ENCODE results near the gene SLC48A1.
"Not testable (repeated sequence)": the region's sequence is repeated elsewhere in the genome, so short reads cannot be mapped to it uniquely, and the experiment has no call there.

The SLC48A1 gene

GRCh38 chr12:47795121-47795813 lies 22.2 kb downstream of the SLC48A1 start:
- no peak for DNase-seq

GRCh38 chr12:47795814-47796411 lies 22.9 kb downstream of the SLC48A1 start:
- no peak for DNase-seq

DNA sequence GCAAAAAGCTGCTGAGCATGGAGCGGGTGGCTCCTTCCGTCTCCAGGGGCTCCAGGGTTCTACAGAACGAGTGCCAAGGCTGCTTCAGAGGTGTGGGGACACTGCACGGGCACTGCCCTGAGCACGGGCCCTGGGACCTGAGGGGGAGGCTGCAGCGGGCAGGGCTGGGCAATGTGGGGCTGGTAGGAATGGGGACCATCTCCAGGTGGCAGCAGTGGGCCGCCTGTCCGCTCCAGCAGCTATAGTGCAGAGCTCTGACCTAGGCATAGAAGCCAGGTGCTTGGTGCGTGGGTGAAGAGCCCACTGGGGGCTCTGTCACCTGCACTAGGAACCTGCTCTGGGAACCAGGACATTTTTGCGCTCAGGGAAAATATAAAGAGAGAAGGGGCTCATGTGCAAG lies 24.4 kb downstream of the SLC48A1 start:
- DNase-seq: peak; percentile 37

GRCh38 chr12:47798382-47798948 lies 25.4 kb downstream of the SLC48A1 start:
- DNase-seq: no peak

GRCh38 chr12:47799357-47799955 lies 26.4 kb downstream of the SLC48A1 start:
- no peak for DNase-seq

- no peak for DNase-seq
These were observed 27.5 kb downstream of the SLC48A1 start for GRCh38 chr12:47800582-47800981.

GRCh38 chr12:47801170-47801903 lies 28.3 kb downstream of the SLC48A1 start:
- no peak for DNase-seq

DNA sequence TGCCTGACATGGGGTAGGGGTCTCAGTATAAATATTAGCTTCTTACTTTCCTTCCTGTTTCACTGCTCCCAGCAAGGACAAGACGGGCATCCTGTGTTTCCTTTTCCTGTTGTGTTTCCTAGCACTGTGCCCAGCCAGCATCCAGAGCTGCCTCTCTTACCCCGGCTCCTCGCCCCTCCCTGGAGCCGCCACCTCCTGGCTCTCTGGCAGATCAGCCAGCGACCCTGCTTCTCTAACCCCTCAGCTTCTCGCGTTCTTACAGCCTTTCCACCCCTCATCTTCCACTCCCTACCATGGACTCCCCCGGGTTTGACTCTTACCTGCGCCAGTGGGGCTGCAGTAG lies 28.8 kb downstream of the SLC48A1 start:
- DNase-seq: no peak

DNA sequence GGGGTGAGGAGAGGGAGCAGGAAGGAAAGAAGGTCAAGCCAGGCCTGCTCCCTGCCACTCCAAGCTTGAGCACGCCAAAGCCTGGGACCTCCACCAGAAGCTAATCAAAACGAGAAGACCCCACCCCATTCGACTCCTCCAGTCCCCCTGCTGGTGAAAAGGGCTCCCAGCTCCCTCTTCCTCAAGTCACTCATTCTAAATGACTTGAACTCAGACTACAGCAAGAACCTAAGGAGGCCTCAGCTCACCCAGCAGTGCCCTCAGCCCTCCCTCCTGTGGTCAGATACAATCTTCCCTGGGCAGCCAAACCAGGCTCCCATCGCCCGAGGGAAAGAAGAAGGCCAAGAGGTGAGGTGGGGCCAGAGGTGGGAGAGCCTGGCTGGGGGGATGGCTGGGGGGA lies 29.3 kb downstream of the SLC48A1 start:
- no peak for DNase-seq

DNA sequence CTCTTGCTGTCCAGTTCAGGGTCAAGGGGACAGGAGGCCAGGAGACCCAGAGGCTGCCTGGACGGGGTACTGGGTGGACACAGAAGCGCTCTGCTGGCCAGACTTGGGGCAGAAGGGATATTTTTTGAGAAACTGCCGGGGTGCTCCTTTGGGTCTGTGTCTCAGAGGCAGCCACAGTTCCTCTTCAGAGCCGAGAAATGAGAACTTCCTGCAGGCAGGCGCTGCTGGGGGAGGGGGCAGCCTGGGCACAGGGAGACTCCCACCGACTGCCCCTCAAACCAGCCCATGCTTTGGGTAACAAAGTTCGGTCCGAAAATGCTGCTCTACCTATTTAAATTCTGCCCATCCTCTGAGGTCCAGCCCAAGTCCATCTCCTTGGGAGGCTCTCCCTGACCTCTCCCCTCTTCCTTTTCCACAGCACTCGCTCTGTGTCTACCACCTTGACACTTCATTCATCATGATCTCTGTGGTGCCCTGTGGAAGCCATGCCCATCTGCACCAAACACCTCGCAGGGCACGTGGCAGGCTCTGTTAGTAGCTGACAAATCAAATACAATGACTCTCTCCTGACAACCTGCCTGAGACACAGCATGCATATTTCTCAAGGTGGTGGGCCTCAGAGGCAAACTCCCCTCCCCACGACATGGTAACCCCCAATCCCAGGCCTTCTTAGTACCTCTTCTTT lies 30.3 kb downstream of the SLC48A1 start:
- DNase-seq: no peak

DNA sequence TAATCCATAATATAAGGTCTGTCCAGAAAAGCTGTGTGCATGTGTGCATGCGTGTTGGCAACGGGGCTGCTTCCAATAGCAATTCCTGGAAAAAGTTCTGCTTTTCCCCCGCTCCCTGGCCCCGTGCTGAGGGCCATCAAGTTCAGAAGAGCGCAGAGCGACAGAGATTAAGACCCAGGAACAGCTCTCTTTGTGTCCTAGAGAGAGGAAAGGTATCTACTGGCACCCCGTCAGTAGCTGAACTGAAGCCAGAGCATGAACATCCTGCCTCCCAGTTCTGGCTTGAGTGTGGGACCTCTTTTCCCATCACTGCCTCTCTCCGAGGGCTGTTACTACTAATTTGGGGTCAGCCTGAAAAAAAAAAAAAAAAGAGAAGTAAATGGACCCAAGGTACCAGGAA lies 31.1 kb downstream of the SLC48A1 start:
- no peak for DNase-seq

DNA sequence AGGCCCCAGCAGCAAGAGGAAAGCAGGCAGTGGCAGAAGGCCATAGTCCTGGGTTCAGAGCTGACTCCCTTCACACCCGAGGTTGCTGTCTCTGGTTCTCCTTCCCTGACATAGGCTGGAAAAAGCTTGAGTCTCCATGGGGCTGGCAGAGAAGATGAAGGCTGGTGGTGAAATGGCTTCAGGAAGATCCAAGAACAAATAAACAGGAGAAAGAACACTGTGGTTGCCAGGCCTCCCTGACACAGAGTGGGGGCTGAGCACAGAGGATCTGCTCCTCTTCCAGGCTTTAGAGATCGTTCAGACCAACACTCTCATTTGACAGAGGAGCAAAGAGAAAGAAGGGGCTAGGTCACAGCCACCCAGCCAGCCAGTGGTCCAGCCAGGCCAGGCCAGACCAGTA lies 32.4 kb downstream of the SLC48A1 start:
- no peak for DNase-seq

GRCh38 chr12:47807338-47807737 lies 34.3 kb downstream of the SLC48A1 start:
- DNase-seq: no peak

DNA sequence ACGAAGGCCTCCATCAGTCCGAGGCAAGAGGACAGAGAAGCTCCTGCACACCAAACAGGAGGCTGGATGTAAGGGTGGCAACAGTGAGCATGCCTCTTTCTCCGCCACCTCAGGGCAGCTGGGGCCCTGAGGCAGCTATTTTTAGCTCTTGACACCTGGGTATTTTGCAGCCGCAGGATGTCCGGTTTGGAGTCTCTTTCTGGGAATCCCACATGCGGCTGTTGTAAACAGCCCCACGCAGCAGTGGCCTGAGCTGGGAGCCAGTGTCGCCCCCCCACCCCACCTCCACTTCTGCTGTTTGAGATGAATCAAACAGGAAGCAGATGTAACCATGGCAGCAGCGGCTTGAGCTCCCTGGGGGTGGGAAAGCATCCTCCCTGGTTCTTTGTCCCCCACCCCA lies 35.0 kb downstream of the SLC48A1 start:
- DNase-seq: peak; percentile 14

DNA sequence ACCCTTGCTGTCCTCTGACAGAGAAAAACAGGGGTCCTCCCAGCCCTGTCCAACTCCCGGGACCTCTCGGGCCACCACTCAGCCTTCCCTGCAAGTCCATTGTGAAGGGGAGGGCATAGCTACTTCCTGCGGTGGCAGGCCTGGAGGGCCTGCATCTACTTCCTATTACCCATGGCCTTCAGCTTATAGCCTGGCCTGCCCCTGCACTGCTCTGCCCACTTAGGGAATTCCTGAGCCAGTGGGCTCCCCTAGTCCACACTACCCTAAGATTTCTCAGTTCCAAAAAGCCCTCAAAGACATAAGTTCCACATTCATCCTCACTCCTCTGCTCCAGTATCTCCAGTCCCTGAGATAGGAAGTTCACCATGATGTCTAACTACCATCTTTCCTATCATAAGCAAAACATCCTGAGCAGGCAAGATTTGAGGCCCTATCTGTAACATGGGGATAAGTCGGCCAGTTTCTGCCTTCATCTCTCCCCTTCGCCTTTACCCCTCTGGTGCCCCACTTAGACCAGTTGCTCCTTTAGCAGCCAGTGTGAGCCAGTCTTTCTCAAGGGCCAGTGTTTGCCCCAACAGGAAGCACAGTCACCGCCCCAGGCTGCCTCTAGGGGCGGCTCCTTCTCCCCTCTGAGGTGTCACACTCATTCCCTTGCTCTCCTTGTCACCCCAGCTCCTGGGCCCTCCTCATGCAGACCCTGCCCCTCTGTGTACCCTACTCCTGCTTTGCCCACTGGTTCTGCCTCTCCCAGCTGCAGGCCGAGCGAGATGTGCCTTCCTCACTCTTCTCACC lies 35.7 kb downstream of the SLC48A1 start:
- no peak for DNase-seq

- not testable (repeated sequence) for DNase-seq
These were observed 36.5 kb downstream of the SLC48A1 start for GRCh38 chr12:47809518-47809917.

- DNase-seq: no peak
These were observed 38.0 kb downstream of the SLC48A1 start for GRCh38 chr12:47811072-47811396.

GRCh38 chr12:47811581-47812484 lies 38.8 kb downstream of the SLC48A1 start:
- no peak for DNase-seq

GRCh38 chr12:47812797-47813510 lies 39.9 kb downstream of the SLC48A1 start:
- DNase-seq: peak; percentile 62

GRCh38 chr12:47813511-47814196 lies 40.6 kb downstream of the SLC48A1 start:
- DNase-seq: no peak

Data from NCI-H1436 (cell line).